SK-N-SH (cell line): ENCODE measurements around the gene NELFB. TPM values are rescaled to one million over a fixed set of nuclear protein-coding genes. Genes with fewer than 3 reads are reported as not detected.

Source experiments
- CTCF ChIA-PET: fragments of 300-600, 350-600 bp; formaldehyde crosslinking; extraction: SDS; loops from one replicate; lab custom pipeline; 2021; lab: Yijun Ruan, JAX
- POLR2A ChIA-PET: fragments of 350-600 bp; sonication (Branson Sonifier 250); formaldehyde crosslinking; extraction: SDS; loops from one replicate; lab custom pipeline; 2020; ENCODE audit warnings: antibody characterized with exemption, inconsistent platforms; lab: Yijun Ruan, JAX
- DNase-seq: peaks from one replicate; pipeline ENCODE4 v3.0.0; 2012
- H2AFZ ChIP-seq: fragments of 200-600 bp; sonication (generic); 2 replicates; pipeline ENCODE4 v1.8.1; 2016; ENCODE audit warnings: antibody characterized with exemption, mild to moderate bottlenecking, low read depth
- H3F3A ChIP-seq: fragments of 200-600 bp; sonication (generic); replicated peaks from 2 replicates; pipeline ENCODE3; 2016; ENCODE audit warnings: antibody characterized with exemption, mild to moderate bottlenecking; ENCODE audit not compliant: insufficient read depth
- H3K27ac ChIP-seq, 2 experiments: fragments of 200-500 bp in 1 of 2; fragments of 200-600 bp in 1 of 2; sonication (Bioruptor generic) in 1 of 2; sonication (generic), shearing (Covaris generic) in 1 of 2; 2 replicates each; pipeline versions ENCODE4 v1.5.1 to v1.6.1; 2014 to 2016; ENCODE audit warnings: low read depth in 2 of 2, inconsistent platforms in 1 of 2, low read length in 1 of 2, mild to moderate bottlenecking in 1 of 2, mixed read lengths in 1 of 2
- H3K27me3 ChIP-seq: fragments of 200-600 bp; sonication (generic), shearing (Covaris generic); 2 replicates; pipeline ENCODE4 v1.6.1; 2016; ENCODE audit warnings: mixed run types; ENCODE audit not compliant: insufficient read depth
- H3K36me3 ChIP-seq, 2 experiments: fragments of 200-500 bp in 1 of 2; fragments of 200-600 bp in 1 of 2; sonication (Bioruptor generic) in 1 of 2; sonication (generic) in 1 of 2; replicated peaks in 1 of 2; 2 replicates each; pipeline versions ENCODE3 to v1.5.1; 2014 to 2016; ENCODE audit warnings: low read length in 1 of 2, mild to moderate bottlenecking in 1 of 2; ENCODE audit not compliant: insufficient read depth in 2 of 2, control insufficient read depth in 1 of 2
- H3K4me1 ChIP-seq, 2 experiments: fragments of 200-500 bp in 1 of 2; fragments of 200-600 bp in 1 of 2; sonication (Bioruptor generic) in 1 of 2; sonication (generic), shearing (Covaris generic) in 1 of 2; 2 replicates each; pipeline versions ENCODE4 v1.5.1 to v1.6.1; 2014 to 2016; ENCODE audit warnings: low read depth in 1 of 2, low read length in 1 of 2, mixed run types in 1 of 2; ENCODE audit not compliant: insufficient read depth in 2 of 2, control insufficient read depth in 1 of 2
- H3K4me2 ChIP-seq: fragments of 200-600 bp; sonication (generic), shearing (Covaris generic); 2 replicates; pipeline ENCODE4 v1.6.1; 2017; ENCODE audit warnings: mixed run types
- H3K4me3 ChIP-seq, 2 experiments: fragments of 200-500 bp in 1 of 2; fragments of 200-600 bp in 1 of 2; sonication (Bioruptor generic) in 1 of 2; sonication (generic), shearing (Covaris generic) in 1 of 2; 2 replicates each; pipeline versions ENCODE4 v1.5.1 to v1.8.1; 2014 to 2016; ENCODE audit warnings: low read depth in 2 of 2, inconsistent platforms in 1 of 2, low read length in 1 of 2, mild to moderate bottlenecking in 1 of 2, mixed read lengths in 1 of 2, moderate library complexity in 1 of 2
- H3K79me2 ChIP-seq: fragments of 200-600 bp; sonication (generic); 2 replicates; pipeline ENCODE4 v1.8.1; 2017; ENCODE audit warnings: mild to moderate bottlenecking; ENCODE audit not compliant: insufficient read depth
- H3K9ac ChIP-seq: fragments of 200-600 bp; sonication (generic); 2 replicates; pipeline ENCODE4 v1.6.1; 2017; ENCODE audit warnings: mixed run types
- H3K9me2 ChIP-seq: fragments of 200-600 bp; sonication (generic); 2 replicates; pipeline ENCODE4 v1.6.1; 2017; ENCODE audit warnings: mixed run types
- H3K9me3 ChIP-seq: fragments of 200-600 bp; sonication (generic); 2 replicates; pipeline ENCODE4 v1.6.1; 2017; ENCODE audit warnings: mixed run types, mild to moderate bottlenecking, moderate library complexity
- H4K20me1 ChIP-seq: fragments of 200-600 bp; sonication (generic); 2 replicates; pipeline ENCODE4 v1.6.1; 2017; ENCODE audit warnings: mild to moderate bottlenecking, mixed run types; ENCODE audit not compliant: insufficient read depth
- FOXJ3 ChIP-seq: sonication (generic); formaldehyde crosslinking; IDR thresholded peaks from 2 replicates; pipeline ENCODE4 v1.5.1; 2020; ENCODE audit warnings: mild to moderate bottlenecking, missing genetic modification reagents
- GABPA ChIP-seq: IDR thresholded peaks from 2 replicates; pipeline ENCODE4 v1.4.0; 2012; ENCODE audit warnings: low read depth, mild to moderate bottlenecking
- GATA2 ChIP-seq: sonication (generic); formaldehyde crosslinking; IDR thresholded peaks from 2 replicates; pipeline ENCODE4 v1.5.0; 2020; ENCODE audit warnings: mild to moderate bottlenecking, missing genetic modification reagents
- MEF2A ChIP-seq: IDR thresholded peaks from 2 replicates; pipeline ENCODE4 v1.4.0; 2012; ENCODE audit warnings: low read depth, borderline replicate concordance
- MXI1 ChIP-seq: IDR thresholded peaks from 2 replicates; pipeline ENCODE4 v1.6.1; 2012; ENCODE audit warnings: mild to moderate bottlenecking, low read depth, low read length, improper control_type of control experiment
- NRF1 ChIP-seq: IDR thresholded peaks from 2 replicates; pipeline ENCODE4 v1.6.1; 2012; ENCODE audit warnings: low read depth, mild to moderate bottlenecking, low read length
- POLR2AphosphoS5 ChIP-seq: IDR thresholded peaks from 2 replicates; pipeline ENCODE4 v1.6.1; 2012; ENCODE audit warnings: low read depth, low read length
- RXRA ChIP-seq: IDR thresholded peaks from 2 replicates; pipeline ENCODE4 v1.4.0; 2012; ENCODE audit warnings: low read depth, mild to moderate bottlenecking, borderline replicate concordance
- TCF12 ChIP-seq: IDR thresholded peaks from 2 replicates; pipeline ENCODE4 v1.4.0; 2012
- USF1 ChIP-seq: IDR thresholded peaks from 2 replicates; pipeline ENCODE4 v1.4.0; 2012; ENCODE audit warnings: low read depth, borderline replicate concordance
- YY1 ChIP-seq: IDR thresholded peaks from 2 replicates; pipeline ENCODE4 v1.4.0; 2012; ENCODE audit warnings: low read depth, mild to moderate bottlenecking
- WGBS: methylation state at CpG from one replicate; pipeline ENCODE4 v1.1.6; 2017; ENCODE audit warnings: low lambda C conversion rate; 5-methylcytosine and 5-hydroxymethylcytosine counted together
- polyA plus RNA-seq, 3 experiments: library from polyadenylated mRNA; depleted of rRNA; stranded (reverse); fragments of >200 nt; gene quantifications; 2 replicates each; pipeline ENCODE4 v1.2.3, GENCODE V29; 2012
- TF ChIP-seq, protein P1 (sequence below): IDR thresholded peaks from 2 replicates; pipeline ENCODE4 v1.4.0; 2012; ENCODE audit warnings: low read depth
- TF ChIP-seq, protein P2 (sequence below): fragments of 150-350 bp; IDR thresholded peaks from 2 replicates; pipeline ENCODE4 v1.6.1; 2016; ENCODE audit warnings: mild to moderate bottlenecking, low read depth, low read length

NELFB gene
- polyA plus RNA-seq, 1 of the 3 experiments (the other 2 are of a cell fraction) = 62.7 TPM

DNA sequence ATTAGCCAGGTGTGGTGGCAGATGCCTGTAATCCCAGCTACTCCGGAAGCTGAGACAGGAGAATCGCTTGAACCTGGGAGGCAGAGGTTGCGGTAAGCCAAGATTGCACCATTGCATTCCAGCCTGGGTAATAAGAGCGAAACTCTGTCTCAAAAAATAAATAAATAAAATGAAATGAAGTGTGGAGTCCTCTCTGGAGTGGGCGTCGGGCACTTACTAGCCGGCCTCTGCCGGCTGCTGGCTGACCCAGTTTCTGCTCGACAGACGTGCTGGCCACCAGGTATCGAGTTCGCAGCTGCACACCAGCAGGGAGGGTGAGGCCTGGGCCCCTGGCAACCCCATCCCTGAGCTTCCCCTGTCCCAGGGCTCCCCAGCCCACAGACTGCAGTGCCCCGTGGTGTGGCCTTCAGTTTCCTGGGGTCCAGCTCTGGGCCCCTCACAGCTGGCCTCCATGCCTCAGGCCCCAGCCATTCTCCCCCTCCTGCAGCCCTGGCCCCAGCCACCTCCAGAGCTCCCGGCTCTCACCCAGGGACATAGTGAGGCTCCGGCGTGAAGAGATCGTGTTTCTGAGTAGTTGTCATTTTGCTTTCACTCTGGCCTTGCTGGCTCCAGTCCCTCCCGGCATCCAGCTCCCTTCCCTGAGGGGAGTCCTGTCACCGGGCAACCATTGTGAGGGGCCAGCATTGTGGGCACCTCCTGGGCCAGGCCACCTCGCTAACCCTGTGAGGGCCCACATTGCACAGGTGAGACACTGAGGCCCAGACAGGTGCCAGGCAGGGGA is 7.8 kb upstream of the NELFB start:
- Histone ChIP-seq H3K9me3 (no peaks in the 10 kb centered on the region), H3K4me3 (no peak overlapping the region), H3K9me2 (no peaks in the 10 kb centered on the region), H3K36me3 (peaks cover 11 to 12% of the 10 kb centered on the region in 2 experiments), H3K9ac (no peak overlapping the region), H3K27ac (no peak overlapping the region), H3K4me1 (peaks cover 8 to 16% of the 10 kb centered on the region in 2 experiments; a peak in 1 of 4 replicates), H3F3A (peaks cover 9% of the 10 kb centered on the region), H3K79me2 (peaks cover 20% of the 10 kb centered on the region), H4K20me1 (peaks cover 21% of the 10 kb centered on the region), H3K4me2 (no peak overlapping the region), H2AFZ (no peak overlapping the region), H3K27me3 (no peaks in the 10 kb centered on the region)
- no peak for DNase-seq
- POLR2A ChIA-PET = interaction anchor here (0.6 kb wide), 2 partner anchors 118 to 156 kb away, joined by 3 read pairs; no protein-coding TSS in a partner anchor
- CTCF ChIA-PET = interaction anchor here (1.2 to 8.2 kb wide), 2 partner anchors 10 to 183 kb away, joined by 4 to 38 read pairs; no protein-coding TSS in a partner anchor
- TF ChIP-seq RXRA = no peak
- TF ChIP-seq, protein P1, sequence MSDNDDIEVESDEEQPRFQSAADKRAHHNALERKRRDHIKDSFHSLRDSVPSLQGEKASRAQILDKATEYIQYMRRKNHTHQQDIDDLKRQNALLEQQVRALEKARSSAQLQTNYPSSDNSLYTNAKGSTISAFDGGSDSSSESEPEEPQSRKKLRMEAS = no peak
- no peak for TF ChIP-seq POLR2AphosphoS5
- no peak for TF ChIP-seq TCF12
- no peak for TF ChIP-seq MXI1
- TF ChIP-seq USF1 = no peak
- no peak for TF ChIP-seq YY1
- TF ChIP-seq, protein P2, sequence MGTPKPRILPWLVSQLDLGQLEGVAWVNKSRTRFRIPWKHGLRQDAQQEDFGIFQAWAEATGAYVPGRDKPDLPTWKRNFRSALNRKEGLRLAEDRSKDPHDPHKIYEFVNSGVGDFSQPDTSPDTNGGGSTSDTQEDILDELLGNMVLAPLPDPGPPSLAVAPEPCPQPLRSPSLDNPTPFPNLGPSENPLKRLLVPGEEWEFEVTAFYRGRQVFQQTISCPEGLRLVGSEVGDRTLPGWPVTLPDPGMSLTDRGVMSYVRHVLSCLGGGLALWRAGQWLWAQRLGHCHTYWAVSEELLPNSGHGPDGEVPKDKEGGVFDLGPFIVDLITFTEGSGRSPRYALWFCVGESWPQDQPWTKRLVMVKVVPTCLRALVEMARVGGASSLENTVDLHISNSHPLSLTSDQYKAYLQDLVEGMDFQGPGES = no peak
- TF ChIP-seq FOXJ3 (CRISPR knock-in tag) = no peak
- no peak for TF ChIP-seq MEF2A
- no peak for TF ChIP-seq NRF1
- 84% methylated on average over 17 of the region's 20 CpGs for WGBS

GRCh38 chr9:137247916-137248175 is 7.3 kb upstream of the NELFB start:
- Histone ChIP-seq H3K9ac (no peak overlapping the region), H3K4me3 (no peak overlapping the region), H3F3A (peaks cover 7% of the 10 kb centered on the region), H4K20me1 (peaks cover 16% of the 10 kb centered on the region), H2AFZ (no peak overlapping the region), H3K4me2 (no peak overlapping the region), H3K9me3 (no peaks in the 10 kb centered on the region), H3K27me3 (no peaks in the 10 kb centered on the region), H3K36me3 (peaks cover 5 to 9% of the 10 kb centered on the region in 2 experiments), H3K9me2 (no peaks in the 10 kb centered on the region), H3K4me1 (peaks cover 5 to 11% of the 10 kb centered on the region in 2 experiments; a peak in 1 of 4 replicates), H3K27ac (no peak overlapping the region), H3K79me2 (peaks cover 14% of the 10 kb centered on the region)
- 80% methylated on average over 3 of the region's 6 CpGs for WGBS
- POLR2A ChIA-PET = no interaction called here
- TF ChIP-seq GABPA (no peak), GATA2 (CRISPR knock-in tag) (no peak)
- DNase-seq = no peak
- CTCF ChIA-PET = interaction anchor here (1.2 to 8.2 kb wide), 2 partner anchors 11 to 183 kb away, joined by 4 to 38 read pairs; no protein-coding TSS in a partner anchor
